Gastroesophageal sphincter (tissue), 4 donors: ENCODE measurements around the gene SREK1. TPM values are rescaled to one million over a fixed set of nuclear protein-coding genes. Genes with fewer than 3 reads are reported as not detected.

Experiments used
- ATAC-seq: fragments of 150-250 bp; one replicate; pipeline ENCODE4 v1.9.1; 2016; ENCODE audit warnings: mild to moderate bottlenecking, moderate library complexity
- H3K27ac ChIP-seq, 4 donors: fragments of 200-600 bp; sonication (generic) in 3 of 4; 1 replicate in 3 of 4; 2 replicates in 1 of 4; pipeline ENCODE4 v1.5.1; 2016 to 2019
- H3K27me3 ChIP-seq: fragments of 200-600 bp; sonication (generic); one replicate; pipeline ENCODE4 v1.5.1; 2019
- H3K36me3 ChIP-seq, 2 donors: fragments of 200-600 bp; sonication (generic); one replicate each; pipeline ENCODE4 v1.5.1; 2019; ENCODE audit warnings: control low read depth in 1 of 2
- H3K4me1 ChIP-seq, 3 donors: fragments of 200-600 bp; sonication (generic); 1 replicate in 2 of 3; 2 replicates in 1 of 3; pipeline ENCODE4 v1.5.1; 2016 to 2019; ENCODE audit warnings: control low read depth in 2 of 3
- H3K4me3 ChIP-seq, 2 donors: fragments of 200-600 bp; sonication (generic); one replicate each; pipeline ENCODE4 v1.5.1; 2019; ENCODE audit warnings: mild to moderate bottlenecking in 1 of 2, moderate library complexity in 1 of 2
- H3K9me3 ChIP-seq, 3 donors: fragments of 200-600 bp; sonication (generic); one replicate each; pipeline ENCODE4 v1.5.1; 2017 to 2019; ENCODE audit warnings: control low read depth in 2 of 3
- CTCF ChIP-seq, 4 experiments: fragments of 200-600 bp in 2 of 4; fragments of 450-650 bp in 2 of 4; sonication (generic) in 1 of 4; IDR thresholded peaks; one replicate each; pipeline ENCODE4 v1.5.1; 2017 to 2019; ENCODE audit warnings: antibody characterized with exemption in 4 of 4, mild to moderate bottlenecking in 2 of 4, moderate library complexity in 2 of 4
- EP300 ChIP-seq: sonication (generic); formaldehyde crosslinking; IDR thresholded peaks from one replicate; pipeline ENCODE4 v1.6.1; 2017; ENCODE audit warnings: antibody characterized with exemption, mild to moderate bottlenecking
- POLR2A ChIP-seq, 2 donors: fragments of 450-650 bp; IDR thresholded peaks; one replicate each; pipeline ENCODE4 v1.6.1; 2017; ENCODE audit warnings: antibody characterized with exemption in 2 of 2, mild to moderate bottlenecking in 2 of 2, moderate library complexity in 1 of 2
- POLR2AphosphoS5 ChIP-seq: sonication (generic); formaldehyde crosslinking; IDR thresholded peaks from one replicate; pipeline ENCODE4 v1.6.1; 2017; ENCODE audit warnings: antibody characterized with exemption
- WGBS, 2 donors: methylation state at CpG; one replicate each; pipeline ENCODE4 v1.1.5; 2018; ENCODE audit warnings: low coverage in 1 of 2; 5-methylcytosine and 5-hydroxymethylcytosine counted together
- total RNA-seq, 4 donors: library from RNA; depleted of rRNA; stranded (reverse); fragments of >200 nt; gene quantifications; one replicate each; pipeline ENCODE4 v1.1.0, GENCODE V29; 2016

The SREK1 gene
- total RNA-seq, 4 donors from 2014 or later: 28.4 to 107 (median 49.5) TPM

GRCh38 chr5:66145737-66146136 is 1.6 kb downstream of the SREK1 start:
- TF ChIP-seq POLR2AphosphoS5 (no peak), EP300 (no peak), CTCF (IDR thresholded peaks at IDR 0.05) (no peak), POLR2A (IDR thresholded peaks at IDR 0.05) (no peak)
- Histone ChIP-seq H3K36me3 (no peaks in the 10 kb centered on the region), H3K9me3 (no peaks in the 10 kb centered on the region), H3K4me3 (peak overlapping the region; percentile 79 to 86), H3K4me1 (peaks cover 3 to 55% (median 22%) of the 10 kb centered on the region in 3 donors), H3K27ac (peak overlapping the region; percentile 97 to 100 (median 98)), H3K27me3 (no peaks in the 10 kb centered on the region)
- 16 to 25% methylated on average over 8 of the region's 8 CpGs for whole genome bisulfite sequencing, 2 donors
- ATAC-seq: no peak

- Histone ChIP-seq H3K4me3 (no peak overlapping the region), H3K27ac (no peak overlapping the region), H3K4me1 (peaks cover 0 to 66% (median 17%) of the 10 kb centered on the region in 3 donors), H3K27me3 (no peaks in the 10 kb centered on the region), H3K9me3 (no peaks in the 10 kb centered on the region), H3K36me3 (no peaks in the 10 kb centered on the region)
- no peak for TF ChIP-seq EP300
- TF ChIP-seq CTCF (IDR thresholded peaks at IDR 0.05): no peak
- TF ChIP-seq POLR2AphosphoS5: no peak
- TF ChIP-seq POLR2A (IDR thresholded peaks at IDR 0.05): no peak
- WGBS, 2 donors: 76 to 100% methylated on average over 2 to 3 of the region's 3 CpGs
- ATAC-seq: no peak
Measured at GRCh38 chr5:66149950-66150349, 5.8 kb downstream of the SREK1 start.

GRCh38 chr5:66151030-66151429 is 6.9 kb downstream of the SREK1 start:
- Histone ChIP-seq H3K27me3 (no peaks in the 10 kb centered on the region), H3K4me1 (peaks cover 0 to 60% (median 12%) of the 10 kb centered on the region in 3 donors), H3K27ac (no peak overlapping the region), H3K9me3 (no peaks in the 10 kb centered on the region), H3K36me3 (peaks cover 0 to 2% of the 10 kb centered on the region in 2 donors), H3K4me3 (no peak overlapping the region)
- WGBS, 2 donors: 100% methylated on average over 1 of the region's 2 CpGs; no CpG with 5 or more reads in 1 of the 2 donors
- TF ChIP-seq POLR2A (IDR thresholded peaks at IDR 0.05) (no peak), EP300 (no peak), CTCF (IDR thresholded peaks at IDR 0.05) (no peak), POLR2AphosphoS5 (no peak)
- no peak for ATAC-seq

GRCh38 chr5:66151491-66151890 is 7.4 kb downstream of the SREK1 start:
- ATAC-seq: no peak
- peaks cover 0 to 55% (median 7%) of the 10 kb centered on the region in 3 donors for H3K4me1 ChIP-seq
- no CpG with 5 or more reads among the region's 1 CpG for WGBS, 2 donors

More at GRCh38 chr5:66151491-66151890, 7.4 kb downstream of the SREK1 start:
- TF ChIP-seq POLR2A (IDR thresholded peaks at IDR 0.05) (no peak), POLR2AphosphoS5 (no peak), CTCF (IDR thresholded peaks at IDR 0.05) (no peak)
- H3K4me3 ChIP-seq: no peak overlapping the region
- H3K27ac ChIP-seq: no peak overlapping the region
- no peaks in the 10 kb centered on the region for H3K27me3 ChIP-seq
- H3K36me3 ChIP-seq: peaks cover 0 to 4% of the 10 kb centered on the region in 2 donors
- no peaks in the 10 kb centered on the region for H3K9me3 ChIP-seq
